ENCODE measurements around the gene INO80.
"Not testable (repeated sequence)": the region's sequence is repeated elsewhere in the genome, so short reads cannot be mapped to it uniquely, and the experiment has no call there.

INO80 gene

GRCh38 chr15:40960925-40961324, 155.2 kb downstream of the INO80 start:
- no peak for DNase-seq

- no peak for DNase-seq
Measured at GRCh38 chr15:40960151-40960885, 155.8 kb downstream of the INO80 start.

- DNase-seq: no peak
Measured at GRCh38 chr15:40959331-40960141, 156.5 kb downstream of the INO80 start.

DNA sequence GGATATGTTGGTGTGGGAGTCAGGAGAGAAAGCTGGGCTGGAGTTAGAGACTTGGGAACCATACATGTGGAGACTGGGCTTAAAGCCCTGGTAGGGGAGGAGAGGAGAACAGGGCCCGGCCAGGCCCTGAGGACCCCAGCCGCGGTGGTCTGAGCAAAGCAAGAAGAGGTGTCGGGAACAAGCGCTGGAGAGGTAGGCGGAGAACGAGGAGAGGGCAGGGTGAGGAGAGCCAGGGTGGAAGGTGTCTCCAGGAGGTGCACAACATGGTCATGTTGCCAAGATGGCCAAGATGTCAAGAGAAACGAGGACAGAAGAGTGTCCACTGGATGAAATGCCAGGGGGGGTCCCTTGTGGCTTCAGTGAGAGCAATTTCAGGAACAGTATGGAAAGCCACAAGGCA, 157.4 kb downstream of the INO80 start:
- DNase-seq: no peak

- DNase-seq: no peak
Measured at GRCh38 chr15:40958146-40958545, 157.9 kb downstream of the INO80 start.

DNA sequence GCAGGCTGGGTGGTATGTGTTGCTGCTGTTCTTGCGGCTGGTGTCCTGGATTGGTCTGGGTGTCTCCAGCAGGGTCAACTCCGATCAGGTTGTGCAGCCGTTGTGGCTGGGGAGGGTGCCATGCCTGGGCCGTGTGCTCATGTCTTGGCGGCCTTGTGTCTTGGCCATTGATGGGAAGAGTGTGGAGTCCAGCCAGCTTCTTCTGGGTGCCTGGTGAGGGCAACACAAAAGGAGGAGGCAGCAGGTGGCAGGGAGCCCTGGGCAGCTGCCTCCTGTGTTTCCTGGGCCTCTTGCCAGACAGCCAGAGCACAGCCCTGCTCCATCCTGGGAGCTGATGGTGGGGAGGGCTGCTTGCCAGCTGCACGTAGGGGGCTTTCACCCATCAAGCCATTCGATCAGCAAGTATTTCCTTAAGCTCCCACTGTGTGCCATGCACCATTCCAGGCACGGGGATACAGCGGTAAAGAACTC, 158.5 kb downstream of the INO80 start:
- DNase-seq: no peak

- DNase-seq: no peak
Measured at GRCh38 chr15:40957041-40957555, 159.0 kb downstream of the INO80 start.

DNA sequence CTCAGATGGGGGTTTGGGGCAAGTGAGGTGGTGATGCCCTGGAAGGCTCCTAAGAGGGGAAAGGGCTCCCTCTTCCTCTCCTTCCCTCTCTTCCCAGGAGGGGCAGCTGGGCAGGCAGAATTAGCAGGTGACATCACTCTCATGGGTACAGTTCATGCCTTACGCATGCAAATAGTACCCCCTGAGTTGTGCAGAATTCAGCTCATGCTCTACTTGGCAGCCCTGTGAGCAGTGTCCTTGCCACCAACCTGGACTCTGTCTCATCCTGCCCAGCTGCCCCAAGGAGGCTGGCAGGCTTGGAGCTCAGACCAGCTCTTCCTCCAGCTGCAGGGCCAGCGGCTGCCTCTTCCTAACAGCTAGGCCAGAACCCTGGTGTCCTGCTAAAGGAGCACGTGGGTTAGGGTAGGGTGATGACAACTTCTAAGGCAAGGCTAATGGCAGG, 159.5 kb downstream of the INO80 start:
- no peak for DNase-seq

DNA sequence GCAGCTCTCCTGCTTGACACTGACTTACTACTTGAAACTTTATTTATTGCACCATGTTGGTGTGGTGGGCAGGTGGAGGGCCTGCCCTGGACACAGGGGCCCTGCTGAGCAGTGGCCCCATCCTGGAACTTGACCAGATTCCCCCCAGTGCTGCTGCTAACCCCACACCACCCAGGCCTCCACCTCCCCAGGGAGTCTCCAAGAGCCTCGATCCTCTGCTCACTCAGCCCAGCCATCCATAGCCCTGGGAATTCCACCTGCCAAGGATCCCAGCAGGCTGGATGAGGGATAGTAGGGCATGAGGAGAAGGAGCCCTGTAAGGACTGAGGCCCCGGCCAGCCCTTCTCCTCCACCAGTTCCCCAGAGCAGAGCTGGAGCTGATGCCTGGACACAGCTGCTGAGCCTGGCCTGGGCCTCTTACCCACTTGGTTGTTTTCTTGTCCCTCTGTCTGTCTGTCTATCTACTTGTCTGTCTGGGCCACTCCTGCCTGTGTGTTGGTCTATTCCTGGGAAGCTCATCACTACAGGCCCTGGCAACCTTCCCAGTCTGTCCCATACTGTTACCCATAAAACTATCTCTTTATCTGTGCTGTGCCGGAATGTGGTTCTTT, 160.0 kb downstream of the INO80 start:
- DNase-seq: no peak

- DNase-seq: no peak
Measured at GRCh38 chr15:40955141-40955903, 160.8 kb downstream of the INO80 start.

- DNase-seq: not testable (repeated sequence)
Measured at GRCh38 chr15:40954158-40954848, 161.8 kb downstream of the INO80 start.

GRCh38 chr15:40953713-40954074, 162.4 kb downstream of the INO80 start:
- no peak for DNase-seq

DNA sequence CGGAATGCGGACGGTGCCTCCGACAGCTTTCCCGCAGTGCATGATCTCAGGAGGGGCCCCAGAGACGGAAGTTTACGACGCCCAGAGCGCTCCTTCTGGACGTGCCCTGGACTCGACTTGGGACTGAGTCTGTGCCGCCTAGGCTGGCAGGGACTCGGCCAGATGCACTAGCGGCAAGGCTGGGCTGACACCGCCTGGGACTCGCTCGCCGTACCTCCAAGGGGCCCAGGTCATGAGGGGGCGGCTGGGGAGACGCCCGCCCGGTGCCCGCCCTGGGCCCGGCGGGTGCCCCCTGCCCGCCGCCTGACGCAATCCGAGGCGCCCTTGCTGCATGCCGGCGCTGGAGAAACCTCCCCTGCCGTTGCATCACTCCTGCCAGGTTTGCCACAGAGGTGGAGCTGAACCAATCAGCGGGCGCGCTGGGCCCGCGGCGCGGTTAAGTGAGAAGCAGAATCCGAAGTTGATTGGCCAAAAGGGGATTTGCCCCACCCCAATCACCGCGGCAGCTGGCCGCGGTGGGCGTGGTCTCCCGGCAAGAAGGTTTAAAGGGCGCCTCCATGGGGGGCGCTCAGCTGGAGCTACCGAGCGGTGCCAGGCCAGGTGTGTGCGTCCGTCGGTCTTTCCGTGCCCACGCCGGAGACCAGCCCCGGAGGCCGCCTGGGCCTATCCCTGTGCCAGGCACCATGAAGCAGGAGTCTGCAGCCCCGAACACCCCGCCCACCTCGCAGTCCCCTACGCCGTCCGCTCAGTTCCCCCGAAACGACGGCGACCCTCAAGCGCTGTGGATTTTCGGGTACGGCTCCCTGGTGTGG, 163.0 kb downstream of the INO80 start, which contains the start of gene CHAC1:
TSS of gene CHAC1 (plus strand) at position 571 of the 812 bp plus-strand sequence. CDS start at position 684, 113 bp downstream.
- DNase-seq: peak; percentile 99

DNA sequence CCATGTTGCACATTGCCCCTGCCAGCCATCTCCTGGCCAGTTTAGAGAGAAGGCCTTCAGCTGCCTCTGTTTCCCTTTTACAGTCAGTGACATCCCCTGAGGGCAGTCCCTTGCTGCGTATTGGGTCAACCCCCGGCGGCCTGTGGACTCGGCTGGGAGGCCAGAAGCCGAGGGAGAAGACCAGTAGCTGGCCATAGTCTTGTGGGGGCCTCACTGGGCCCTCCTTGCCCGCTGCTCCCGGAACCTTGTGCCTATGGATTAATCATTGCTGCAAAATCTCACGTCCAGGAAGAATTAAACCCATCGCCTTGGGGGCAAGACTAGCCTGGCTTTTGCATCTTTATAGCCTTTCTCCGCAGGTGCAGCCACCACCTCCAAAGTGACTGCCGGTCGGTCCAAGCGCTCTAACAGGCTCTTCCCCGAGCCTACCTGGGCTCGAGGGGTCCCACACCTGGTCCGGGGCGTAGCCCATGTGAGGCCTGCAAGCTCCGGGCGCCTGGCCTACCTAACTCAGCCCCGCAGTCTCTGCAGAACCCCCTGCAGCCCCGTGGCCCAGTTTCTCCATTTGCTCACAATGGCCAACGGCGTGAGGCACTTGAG, 163.7 kb downstream of the INO80 start:
- no peak for DNase-seq

- DNase-seq: no peak
Measured at GRCh38 chr15:40951764-40952163, 164.3 kb downstream of the INO80 start.

GRCh38 chr15:40949756-40950207, 166.3 kb downstream of the INO80 start:
- no peak for DNase-seq

DNA sequence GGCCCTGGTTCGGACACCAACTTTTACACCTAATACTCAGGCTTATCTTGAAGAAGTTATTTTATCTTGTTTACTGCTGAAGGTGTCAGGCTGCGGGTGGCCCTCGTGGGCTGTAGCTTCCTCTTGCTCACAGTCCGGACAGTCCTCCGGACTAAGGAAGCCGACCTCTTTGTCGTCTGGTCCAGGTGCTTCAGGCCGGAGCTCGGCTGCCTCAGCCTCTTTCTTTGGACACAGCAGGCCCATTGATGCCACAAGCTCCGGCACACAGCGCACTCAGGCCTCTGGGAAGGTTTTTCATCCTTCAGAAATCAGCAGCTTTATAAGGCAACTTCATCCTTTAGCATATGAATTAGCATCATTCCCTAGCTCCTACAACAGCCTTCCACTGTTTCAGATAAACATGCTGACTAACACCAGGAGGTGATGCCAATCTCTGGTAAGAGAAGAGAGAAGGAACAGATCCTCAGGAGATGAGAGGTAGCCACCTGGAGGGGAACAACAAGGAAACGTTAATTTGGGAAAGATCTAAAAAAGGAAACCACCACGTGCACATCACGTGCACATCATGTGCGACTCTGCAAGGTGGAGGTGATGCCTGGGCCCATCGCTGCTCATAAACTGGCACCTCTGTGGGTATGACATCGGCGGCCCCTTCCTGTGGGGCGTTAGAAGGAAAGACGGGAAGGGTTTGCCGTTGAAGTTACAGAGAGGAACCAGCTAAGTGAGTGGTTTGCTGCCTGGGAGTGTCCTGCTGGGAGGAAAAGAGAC, 167.2 kb downstream of the INO80 start:
- no peak for DNase-seq

- no peak for DNase-seq
Measured at GRCh38 chr15:40944510-40945296, 171.4 kb downstream of the INO80 start.

Data from activated CD4-positive, alpha-beta T cell treated with anti-CD3 and anti-CD28 coated beads, Interleukin-2, Interleukin-6, amounts not matched to agents 100 ng/mL and 50 ng/mL, durations not matched to agents 16 hours and 8 hours (primary cell).